SK-N-SH treated with all-trans-retinoic acid at 6 μM for 48 hours (cell line): Measurements from ENCODE around the gene CDKN2C.

ENCODE experiments used
- CSRNP3 ChIP-seq: fragments of 250-450 bp; sonication (Bioruptor Pico); IDR thresholded peaks from 2 replicates; pipeline ENCODE4 v1.5.1; 2021; ENCODE audit warnings: mild to moderate bottlenecking, moderate library complexity
- PATZ1 ChIP-seq: fragments of 250-450 bp; sonication (Bioruptor Pico); IDR thresholded peaks from 2 replicates; pipeline ENCODE4 v1.8.0; 2020; ENCODE audit warnings: mild to moderate bottlenecking, moderate library complexity, borderline replicate concordance

- no peak for TF ChIP-seq CSRNP3
- TF ChIP-seq PATZ1 (CRISPR knock-in tag): no peak
These were observed 26.0 kb downstream of the CDKN2C start for GRCh38 chr1:50996083-50996482.
